Suprapubic skin (tissue), 4 donors: ENCODE data around the gene PI4K2A.

Experiments
- CTCF ChIP-seq, 2 donors: fragments of 200-600 bp in 1 of 2; fragments of 450-650 bp in 1 of 2; sonication (generic) in 1 of 2; IDR thresholded peaks; one replicate each; pipeline ENCODE4 v1.5.1; 2016 to 2019; ENCODE audit warnings: antibody characterized with exemption in 2 of 2, mild to moderate bottlenecking in 1 of 2, moderate library complexity in 1 of 2
- POLR2A ChIP-seq, 2 donors: fragments of 450-650 bp; IDR thresholded peaks; one replicate each; pipeline ENCODE4 v1.6.1; 2017; ENCODE audit warnings: antibody characterized with exemption in 2 of 2, mild to moderate bottlenecking in 2 of 2, moderate library complexity in 2 of 2
- POLR2AphosphoS5 ChIP-seq, 3 donors: sonication (generic); formaldehyde crosslinking; IDR thresholded peaks; one replicate each; pipeline ENCODE4 v1.6.1; 2017; ENCODE audit warnings: antibody characterized with exemption in 3 of 3

- TF ChIP-seq POLR2AphosphoS5 (IDR thresholded peaks at IDR 0.05) (no peak), CTCF (IDR thresholded peaks at IDR 0.05) (no peak), POLR2A (IDR thresholded peaks at IDR 0.05) (no peak)
Observed at GRCh38 chr10:97650726-97651125, 10.3 kb downstream of the PI4K2A start.
